ENCODE results near the gene USP10.
A peak's percentile ranks its signal among the peaks of the same experiment; 100 is the strongest.

Gene USP10

GRCh38 chr16:84723906-84724305, 24.1 kb downstream of the USP10 start:
- H3K27ac ChIP-seq = no peak overlapping the region
- TF ChIP-seq ZFX (IDR thresholded peaks at IDR 0.05; ENCODE audit: borderline replicate concordance) = no peak

- no peak overlapping the region for H3K27ac ChIP-seq
Observed at GRCh38 chr16:84724606-84725309, 25.0 kb downstream of the USP10 start.

DNA sequence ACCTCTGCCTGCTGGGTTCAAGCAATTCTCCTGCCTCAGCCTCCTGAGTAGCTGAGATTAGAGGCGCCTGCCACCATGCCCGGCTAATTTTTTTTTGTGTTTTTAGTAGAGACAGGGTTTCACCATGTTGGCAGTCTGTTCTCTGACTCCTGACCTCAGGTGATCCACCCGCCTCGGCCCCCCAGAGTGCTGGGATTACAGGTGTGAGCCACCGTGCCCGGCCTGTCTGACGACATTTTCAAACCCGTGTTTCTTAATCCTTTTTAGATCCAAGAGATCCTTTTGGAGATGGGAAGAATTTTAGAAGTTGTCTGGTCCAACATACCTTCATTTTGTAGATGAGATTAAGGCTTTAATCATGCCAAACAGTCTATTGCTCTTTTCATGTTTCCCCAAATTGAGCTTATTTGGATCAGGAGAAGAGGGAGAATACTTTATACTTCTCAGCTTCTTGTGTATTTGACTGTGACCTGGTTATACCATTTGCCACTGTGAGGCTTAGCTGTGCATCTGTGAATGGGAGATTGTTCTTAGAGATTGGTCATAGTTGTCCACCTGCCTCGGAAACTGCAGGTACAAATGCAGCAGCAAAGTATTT, 25.8 kb downstream of the USP10 start:
- no peak overlapping the region for H3K27ac ChIP-seq
- TF ChIP-seq ZFX (IDR thresholded peaks at IDR 0.05; ENCODE audit: borderline replicate concordance) = no peak
- TF ChIP-seq, protein P1, sequence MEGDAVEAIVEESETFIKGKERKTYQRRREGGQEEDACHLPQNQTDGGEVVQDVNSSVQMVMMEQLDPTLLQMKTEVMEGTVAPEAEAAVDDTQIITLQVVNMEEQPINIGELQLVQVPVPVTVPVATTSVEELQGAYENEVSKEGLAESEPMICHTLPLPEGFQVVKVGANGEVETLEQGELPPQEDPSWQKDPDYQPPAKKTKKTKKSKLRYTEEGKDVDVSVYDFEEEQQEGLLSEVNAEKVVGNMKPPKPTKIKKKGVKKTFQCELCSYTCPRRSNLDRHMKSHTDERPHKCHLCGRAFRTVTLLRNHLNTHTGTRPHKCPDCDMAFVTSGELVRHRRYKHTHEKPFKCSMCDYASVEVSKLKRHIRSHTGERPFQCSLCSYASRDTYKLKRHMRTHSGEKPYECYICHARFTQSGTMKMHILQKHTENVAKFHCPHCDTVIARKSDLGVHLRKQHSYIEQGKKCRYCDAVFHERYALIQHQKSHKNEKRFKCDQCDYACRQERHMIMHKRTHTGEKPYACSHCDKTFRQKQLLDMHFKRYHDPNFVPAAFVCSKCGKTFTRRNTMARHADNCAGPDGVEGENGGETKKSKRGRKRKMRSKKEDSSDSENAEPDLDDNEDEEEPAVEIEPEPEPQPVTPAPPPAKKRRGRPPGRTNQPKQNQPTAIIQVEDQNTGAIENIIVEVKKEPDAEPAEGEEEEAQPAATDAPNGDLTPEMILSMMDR (IDR thresholded peaks at IDR 0.05) = no peak

More at GRCh38 chr16:84724606-84725309, 25.0 kb downstream of the USP10 start:
- TF ChIP-seq, protein P1 (IDR thresholded peaks at IDR 0.05) = no peak
- no peak for TF ChIP-seq ZFX (IDR thresholded peaks at IDR 0.05; ENCODE audit: borderline replicate concordance)

GRCh38 chr16:84726079-84726668, 26.4 kb downstream of the USP10 start:
- no peak for TF ChIP-seq ZFX (IDR thresholded peaks at IDR 0.05; ENCODE audit: borderline replicate concordance)
- TF ChIP-seq, protein P1 (IDR thresholded peaks at IDR 0.05) = peak; percentile 95

GRCh38 chr16:84726669-84727467, 27.1 kb downstream of the USP10 start:
- no peak for TF ChIP-seq ZFX (IDR thresholded peaks at IDR 0.05; ENCODE audit: borderline replicate concordance)
- TF ChIP-seq, protein P1 (IDR thresholded peaks at IDR 0.05) = no peak
- no peak overlapping the region for H3K27ac ChIP-seq

More at GRCh38 chr16:84726079-84726668, 26.4 kb downstream of the USP10 start:
- no peak overlapping the region for H3K27ac ChIP-seq

GRCh38 chr16:84728853-84729424, 29.1 kb downstream of the USP10 start:
- no peak for TF ChIP-seq ZFX (IDR thresholded peaks at IDR 0.05; ENCODE audit: borderline replicate concordance)
- TF ChIP-seq, protein P1 (IDR thresholded peaks at IDR 0.05) = no peak
- no peak overlapping the region for H3K27ac ChIP-seq

DNA sequence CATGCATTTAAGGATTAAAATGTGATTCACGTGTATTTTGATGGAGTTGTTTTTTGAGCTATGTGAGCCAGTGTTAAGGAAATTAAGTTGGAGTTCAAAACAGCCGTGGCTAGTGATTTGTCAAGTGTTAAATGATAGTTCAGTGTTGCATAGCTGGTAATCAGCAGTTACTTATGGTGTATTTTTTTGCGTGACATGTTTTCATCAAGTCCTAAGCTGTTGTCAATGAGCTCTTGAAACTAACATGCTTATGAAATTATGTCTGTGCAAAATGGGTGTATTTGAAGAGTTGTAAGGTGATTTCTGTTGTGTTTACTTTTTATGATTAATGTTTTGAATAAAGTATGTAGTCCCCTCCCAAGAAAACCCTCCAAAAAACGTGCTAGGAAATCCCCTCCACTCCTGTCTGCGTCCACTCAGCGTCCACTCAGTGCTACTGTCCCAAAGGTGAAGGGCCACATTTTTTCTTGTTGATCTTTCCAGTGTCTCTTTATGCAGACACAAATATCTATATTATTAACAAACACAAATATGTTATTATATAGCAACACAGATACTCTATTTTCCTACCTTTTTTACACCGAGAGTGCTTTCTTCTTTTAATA, 30.0 kb downstream of the USP10 start:
- TF ChIP-seq ZFX (IDR thresholded peaks at IDR 0.05; ENCODE audit: borderline replicate concordance) = no peak
- TF ChIP-seq, protein P1 (IDR thresholded peaks at IDR 0.05) = no peak
- H3K27ac ChIP-seq = peak overlapping the region; percentile 79

Data from 22Rv1 (cell line).